ENCODE measurements around the gene SLC38A1.
A peak's percentile ranks its signal among the peaks of the same experiment; 100 is the strongest.
"Not testable (repeated sequence)": the region's sequence is repeated elsewhere in the genome, so short reads cannot be mapped to it uniquely, and the experiment has no call there.

The SLC38A1 gene

DNA sequence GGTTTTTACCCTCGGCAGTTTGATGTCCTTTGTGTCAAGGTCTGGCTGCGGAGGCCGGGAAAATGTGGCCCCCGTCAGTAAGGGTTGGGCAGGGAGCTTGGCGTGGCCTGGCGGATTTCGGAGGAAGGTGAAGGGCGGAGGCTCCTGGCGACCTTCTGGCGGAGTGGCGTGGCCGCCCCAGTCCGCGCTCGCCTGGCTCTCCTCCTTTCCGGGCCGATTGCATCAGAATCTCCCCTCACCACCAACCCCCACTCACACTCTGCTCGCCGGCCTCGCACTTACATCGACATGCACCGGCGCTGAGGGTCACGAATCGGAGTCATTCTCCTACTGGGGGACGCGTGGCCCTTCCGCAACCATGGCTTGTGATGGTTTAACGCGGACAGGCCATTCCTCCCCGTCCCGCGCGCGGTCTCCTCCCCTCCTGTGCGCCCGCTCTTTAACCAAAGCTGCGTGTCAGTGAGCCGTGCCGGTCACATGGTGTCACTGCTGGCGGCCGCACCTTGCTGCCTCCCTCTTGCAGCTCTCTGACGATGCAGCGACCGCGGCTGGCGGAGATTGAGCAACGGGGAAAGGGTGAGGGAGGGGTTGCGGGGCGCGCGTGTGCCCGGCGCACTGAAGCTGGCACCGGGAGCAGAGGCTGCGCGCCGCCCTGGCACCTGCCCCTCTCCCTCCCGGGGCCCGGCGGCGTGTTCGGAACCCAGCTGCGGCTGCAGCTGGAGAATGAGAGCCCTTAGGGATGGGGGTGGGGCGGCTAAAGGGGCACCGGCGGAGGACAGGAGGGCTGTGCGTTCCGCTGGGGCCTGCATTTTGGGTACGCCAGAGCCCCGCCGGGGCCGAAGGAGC lies at the start of gene SLC38A1:
Gene SLC38A1 (minus strand): TSS at position 461 of the 846 bp plus-strand sequence. CDS start 29,243 bp downstream, outside the sequence.
- no peak for FAIRE-seq

DNA sequence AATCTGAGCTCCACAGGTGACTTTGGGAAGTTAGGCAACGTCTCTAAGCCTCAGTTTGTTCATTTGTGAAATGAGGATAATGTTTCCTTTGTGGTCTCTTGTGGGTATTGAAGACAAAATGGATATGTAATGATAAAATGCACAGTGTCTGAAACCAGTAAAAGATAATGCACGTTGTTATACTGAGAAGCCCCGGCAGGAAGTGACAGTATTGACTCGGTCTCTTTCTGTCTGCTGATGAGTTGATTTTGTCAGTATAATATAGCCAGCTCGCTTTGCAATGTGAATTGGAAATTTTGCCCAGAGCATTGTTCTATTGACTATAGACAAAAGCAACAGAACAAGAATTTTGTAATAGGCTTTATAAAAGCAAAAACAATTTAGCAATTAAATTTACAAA lies 49.2 kb upstream of the SLC38A1 start:
- FAIRE-seq = no peak

DNA sequence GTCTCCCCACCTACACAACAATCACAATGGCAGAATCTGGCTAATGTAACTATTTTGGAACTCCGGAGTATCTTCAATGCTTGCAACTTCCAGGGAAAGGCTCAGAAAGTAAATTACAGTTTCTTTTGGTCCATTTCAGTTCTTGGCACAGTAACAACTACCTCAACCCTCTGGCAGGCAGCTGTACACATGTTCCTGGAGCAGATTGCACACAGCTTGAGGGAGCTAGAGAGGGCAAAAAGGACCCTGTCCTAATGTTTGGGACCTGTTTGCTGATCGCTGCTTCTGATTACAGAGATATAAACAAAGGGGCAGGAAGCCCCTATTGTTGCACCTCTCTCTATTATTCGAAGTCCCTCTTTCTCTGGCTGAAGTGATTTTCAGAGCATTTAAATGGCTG lies 35.2 kb upstream of the SLC38A1 start:
- no peak for FAIRE-seq

DNA sequence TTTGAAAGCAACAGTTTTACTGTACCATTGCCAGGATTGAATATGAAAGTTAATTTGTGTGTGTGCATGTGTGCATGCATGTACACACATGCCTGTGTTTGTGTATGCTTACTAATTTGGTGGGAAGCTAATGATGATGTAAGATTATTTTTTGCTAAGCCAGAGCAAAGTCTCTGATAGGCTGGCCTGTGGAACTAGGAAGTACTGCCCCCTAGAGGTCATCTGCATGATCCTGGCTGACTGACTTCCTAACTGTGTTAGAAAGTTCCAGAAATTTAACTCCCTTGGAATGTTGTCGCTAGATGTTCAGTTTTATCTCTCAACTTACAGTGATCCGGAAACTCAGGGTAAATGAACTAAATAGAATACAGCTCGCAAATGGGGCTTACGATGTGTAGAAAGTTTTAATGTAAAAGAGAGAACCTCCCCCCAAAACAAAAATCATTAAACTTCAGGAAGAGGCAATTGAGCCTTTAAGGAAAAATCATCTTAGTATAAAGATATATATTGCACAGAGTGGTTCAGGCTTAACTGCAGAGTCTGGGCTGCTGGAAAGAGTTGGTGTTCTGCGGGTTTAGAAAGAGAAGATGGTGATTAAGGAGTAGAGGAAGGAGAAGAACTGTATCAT lies 34.3 kb upstream of the SLC38A1 start:
- FAIRE-seq = no peak

DNA sequence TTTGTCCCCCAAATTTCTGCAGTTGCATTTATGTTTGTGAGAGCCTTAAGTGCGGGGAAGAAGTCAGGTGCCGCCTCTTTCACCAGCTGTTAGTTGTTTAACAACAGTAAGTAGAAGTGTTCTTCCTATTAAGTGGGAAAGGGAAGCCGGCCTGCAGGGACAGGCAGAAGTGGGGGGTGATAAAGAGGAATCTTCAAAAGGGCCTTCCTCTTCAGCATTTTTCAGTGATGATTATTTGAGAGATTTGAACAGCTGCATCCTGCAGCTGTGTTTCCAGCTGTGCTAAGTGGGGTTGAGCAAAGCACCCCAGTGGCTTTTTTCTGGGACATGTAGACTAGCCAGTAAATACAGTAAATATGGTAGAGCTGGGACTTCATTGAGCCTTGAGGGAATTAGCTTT lies 32.1 kb upstream of the SLC38A1 start:
- FAIRE-seq = no peak

DNA sequence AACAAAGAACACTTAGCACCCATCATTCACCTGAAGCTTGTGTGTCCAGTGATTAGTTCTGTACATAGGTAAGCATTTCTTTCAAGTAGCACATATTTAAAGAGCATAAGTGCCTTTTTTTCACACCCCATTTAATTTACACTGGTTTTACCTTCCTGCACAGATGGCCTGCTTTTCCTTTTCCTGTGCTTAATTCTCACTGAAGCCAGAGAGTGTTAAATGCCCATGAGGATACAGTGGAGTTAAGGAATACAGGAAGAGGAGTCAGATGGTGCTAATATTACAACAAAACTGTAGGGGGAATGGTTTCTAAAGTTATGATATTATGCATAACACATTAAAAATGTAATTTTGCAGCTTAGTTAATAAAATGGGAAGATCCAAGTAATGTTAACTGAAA lies 31.0 kb upstream of the SLC38A1 start:
- no peak for FAIRE-seq

DNA sequence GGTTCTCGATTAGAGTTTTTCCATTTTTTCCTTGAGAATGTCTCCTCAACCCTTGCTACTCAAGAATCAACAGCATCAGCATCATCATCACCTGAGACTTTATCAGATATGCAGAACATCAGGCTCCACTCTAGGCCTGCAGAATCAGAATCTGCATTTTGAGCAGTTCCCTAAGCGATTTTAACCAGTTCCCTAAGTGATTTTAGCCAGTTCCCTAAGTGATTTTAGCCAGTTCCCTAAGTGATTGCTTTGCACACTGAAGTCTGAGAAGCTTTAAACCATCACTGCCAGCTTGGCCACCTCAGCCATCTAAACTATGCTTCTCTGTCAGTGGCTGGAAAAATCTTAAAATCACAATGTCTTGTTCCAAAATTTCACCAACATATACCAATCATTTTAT lies 29.4 kb upstream of the SLC38A1 start:
- FAIRE-seq = no peak

DNA sequence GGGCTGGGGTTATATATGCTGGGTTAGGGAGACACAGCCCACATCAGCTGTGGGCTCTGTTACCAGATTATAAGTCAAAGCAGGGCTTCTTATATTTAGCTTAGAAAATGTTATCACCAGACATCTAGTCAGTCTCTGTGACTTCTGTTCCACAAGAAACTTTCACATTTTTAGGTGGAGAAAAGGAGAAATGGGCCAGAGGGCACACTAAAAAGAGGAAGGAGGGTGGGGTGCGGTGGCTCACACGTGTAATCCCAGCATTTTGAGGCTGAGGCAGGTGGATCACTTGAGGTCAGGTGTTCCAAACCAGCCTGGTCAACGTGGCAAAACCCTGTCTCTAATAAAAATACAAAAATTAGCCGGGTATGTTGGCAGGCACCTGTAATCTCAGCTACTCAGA lies 28.0 kb upstream of the SLC38A1 start:
- no peak for FAIRE-seq

DNA sequence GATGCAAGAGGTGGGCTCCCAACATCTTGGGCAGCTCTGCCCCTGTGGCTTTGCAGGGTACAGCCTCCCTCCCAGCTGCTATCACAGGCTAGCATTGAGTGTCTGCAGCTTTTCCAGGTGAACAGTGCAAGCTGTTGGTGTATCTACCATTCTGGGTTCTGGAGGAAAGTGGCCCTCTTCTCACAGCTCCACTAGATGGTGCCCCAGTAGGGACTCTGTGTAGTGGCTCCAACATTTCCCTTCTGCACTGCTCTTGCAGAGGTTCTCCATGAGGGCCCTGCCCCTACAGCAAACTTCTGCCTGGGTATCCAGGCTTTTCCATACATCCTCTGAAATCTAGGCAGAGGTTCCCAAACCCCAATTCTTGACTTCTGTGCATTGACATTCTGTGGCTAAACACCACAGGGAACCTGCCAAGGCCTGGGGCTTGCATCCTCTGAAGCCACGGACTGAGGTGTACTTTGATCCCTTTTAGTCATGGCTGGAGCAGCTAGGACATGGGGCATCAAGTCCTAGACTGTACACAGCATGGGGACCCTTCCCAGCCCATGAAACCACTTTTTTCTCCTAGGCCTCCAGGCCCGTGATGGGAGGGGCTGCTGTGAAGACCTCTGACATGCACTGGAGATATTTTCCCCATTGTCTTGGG lies 24.0 kb upstream of the SLC38A1 start:
- FAIRE-seq = no peak

DNA sequence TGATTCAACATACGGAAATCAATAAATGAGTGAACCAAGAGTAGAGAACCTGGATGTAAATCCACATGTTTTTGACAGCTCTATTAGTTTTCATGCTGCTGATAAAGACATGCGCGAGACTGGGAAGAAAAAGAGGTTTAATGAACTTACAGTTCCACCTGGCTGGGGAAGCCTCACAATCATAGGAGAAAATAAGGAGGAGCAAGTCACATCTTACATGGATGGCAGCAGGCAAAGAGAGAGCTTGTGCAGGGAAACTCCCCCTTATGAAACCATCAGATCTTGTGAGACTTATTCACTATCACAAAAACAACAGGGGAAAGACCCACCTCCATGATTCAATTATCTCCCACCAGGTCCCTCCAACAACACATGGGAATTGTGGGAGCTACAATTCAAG lies 23.1 kb upstream of the SLC38A1 start:
- FAIRE-seq = not testable (repeated sequence)

DNA sequence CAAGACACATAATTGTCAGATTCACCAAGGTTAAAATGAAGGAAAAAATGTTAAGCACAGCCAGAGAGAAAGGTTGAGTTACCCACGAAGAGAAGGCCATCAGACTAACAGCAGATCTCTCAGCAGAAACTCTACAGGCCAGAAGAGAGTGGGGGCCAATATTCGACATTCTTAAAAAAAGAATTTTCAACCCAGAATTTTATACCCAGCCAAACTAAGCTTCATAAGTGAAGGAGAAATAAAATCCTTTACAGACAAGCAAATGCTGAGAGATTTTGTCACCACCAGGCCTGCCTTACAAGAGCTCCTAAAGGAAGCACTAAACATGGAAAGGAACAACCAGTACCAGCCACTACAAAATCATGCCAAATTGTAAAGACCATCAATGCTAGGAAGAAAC lies 16.3 kb upstream of the SLC38A1 start:
- not testable (repeated sequence) for FAIRE-seq

DNA sequence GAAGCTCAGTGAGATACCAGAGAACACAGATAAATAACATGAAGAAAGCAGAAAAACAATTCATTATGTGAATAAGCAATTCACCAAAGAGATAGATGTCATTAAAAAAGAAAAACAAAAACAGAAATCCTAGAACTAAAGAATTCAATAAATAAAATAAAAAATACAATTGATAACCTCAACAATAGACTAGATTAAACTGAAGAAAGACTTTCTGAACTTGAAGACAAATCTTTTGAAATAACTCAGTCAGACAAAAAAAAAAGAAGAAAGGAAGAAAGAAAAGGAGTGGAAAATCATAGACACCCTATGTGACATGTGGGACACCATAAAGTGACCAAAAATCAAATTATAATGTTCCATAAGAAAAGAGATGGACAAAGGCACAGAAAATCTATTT lies 14.0 kb upstream of the SLC38A1 start:
- FAIRE-seq = peak; percentile 27

DNA sequence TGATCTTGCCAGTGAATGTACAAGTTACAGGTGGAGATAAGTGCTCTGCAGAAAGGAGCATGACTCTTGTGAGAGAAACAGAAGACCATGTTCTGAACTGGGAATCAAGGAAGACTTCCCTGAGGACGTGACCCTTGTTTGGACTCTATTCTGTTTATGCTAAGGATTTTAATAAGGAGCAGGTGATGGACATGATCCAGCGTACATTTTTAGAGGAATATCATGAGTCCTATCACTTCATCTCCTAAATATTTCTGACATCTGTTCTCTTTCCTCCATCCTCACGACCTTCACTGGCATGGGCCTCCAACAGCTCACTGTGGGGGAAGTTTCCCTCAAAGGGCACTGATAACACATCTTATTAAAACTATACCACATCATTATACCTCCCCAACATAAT lies 7.9 kb upstream of the SLC38A1 start:
- no peak for FAIRE-seq

DNA sequence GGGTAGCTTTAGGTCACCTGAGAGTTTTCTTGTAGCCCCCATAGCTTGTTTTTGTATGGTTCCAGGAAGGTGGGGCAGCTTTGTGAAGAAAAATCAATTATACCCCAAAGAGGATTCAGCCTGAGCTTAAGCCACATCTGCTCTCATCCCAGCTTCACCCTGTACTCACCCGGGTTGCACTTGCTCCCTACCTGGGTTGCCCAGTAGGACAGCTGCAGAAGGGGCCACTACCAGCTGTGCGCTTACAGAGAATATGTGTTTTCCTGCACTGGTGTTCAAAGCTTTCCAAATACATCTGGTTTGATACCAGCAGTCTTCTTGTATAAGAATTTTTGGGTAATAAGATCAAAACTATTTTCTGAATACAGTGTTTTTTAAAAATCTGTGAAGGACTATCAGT lies 3.0 kb upstream of the SLC38A1 start:
- FAIRE-seq = no peak

DNA sequence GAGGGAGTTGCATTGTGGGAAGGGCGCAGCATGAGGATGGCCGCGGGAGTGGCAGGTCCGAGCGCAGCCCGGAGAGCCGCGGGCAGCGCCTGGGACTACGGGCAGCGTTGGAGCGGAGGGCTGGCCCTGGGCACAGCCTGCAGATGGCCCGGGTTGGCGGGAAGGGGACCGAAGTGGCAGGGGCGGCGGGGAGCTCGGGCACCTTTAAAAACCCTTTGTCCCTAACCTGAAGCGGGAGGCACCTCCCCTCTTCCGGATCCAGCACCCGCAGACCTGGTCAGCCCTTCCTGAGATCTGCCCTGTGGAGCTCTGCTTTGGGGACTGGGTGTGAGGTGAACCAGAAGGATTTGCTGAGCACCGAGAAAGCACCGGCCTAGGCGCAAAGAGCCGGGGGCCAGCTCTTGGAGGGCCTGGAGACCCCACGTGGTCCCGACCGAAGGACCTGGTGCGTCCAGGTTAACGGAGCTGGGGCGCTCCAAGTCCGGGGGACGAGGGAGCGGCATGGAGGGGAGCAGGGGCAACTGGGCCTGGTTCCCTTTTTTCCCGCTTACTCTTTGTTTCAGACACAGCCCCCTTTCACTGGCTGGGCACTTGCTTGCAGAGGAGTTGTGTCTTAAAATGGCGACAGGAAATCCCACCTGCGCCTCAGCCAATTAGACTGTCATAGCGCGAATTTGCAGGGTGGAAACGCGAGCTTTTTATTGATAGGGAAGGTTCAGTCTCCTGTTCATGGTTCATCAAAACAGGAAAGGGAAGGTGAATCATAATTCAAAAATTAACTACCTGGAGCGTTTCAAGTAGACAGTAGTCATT lies 792 bp upstream of the SLC38A1 start:
- no peak for FAIRE-seq

DNA sequence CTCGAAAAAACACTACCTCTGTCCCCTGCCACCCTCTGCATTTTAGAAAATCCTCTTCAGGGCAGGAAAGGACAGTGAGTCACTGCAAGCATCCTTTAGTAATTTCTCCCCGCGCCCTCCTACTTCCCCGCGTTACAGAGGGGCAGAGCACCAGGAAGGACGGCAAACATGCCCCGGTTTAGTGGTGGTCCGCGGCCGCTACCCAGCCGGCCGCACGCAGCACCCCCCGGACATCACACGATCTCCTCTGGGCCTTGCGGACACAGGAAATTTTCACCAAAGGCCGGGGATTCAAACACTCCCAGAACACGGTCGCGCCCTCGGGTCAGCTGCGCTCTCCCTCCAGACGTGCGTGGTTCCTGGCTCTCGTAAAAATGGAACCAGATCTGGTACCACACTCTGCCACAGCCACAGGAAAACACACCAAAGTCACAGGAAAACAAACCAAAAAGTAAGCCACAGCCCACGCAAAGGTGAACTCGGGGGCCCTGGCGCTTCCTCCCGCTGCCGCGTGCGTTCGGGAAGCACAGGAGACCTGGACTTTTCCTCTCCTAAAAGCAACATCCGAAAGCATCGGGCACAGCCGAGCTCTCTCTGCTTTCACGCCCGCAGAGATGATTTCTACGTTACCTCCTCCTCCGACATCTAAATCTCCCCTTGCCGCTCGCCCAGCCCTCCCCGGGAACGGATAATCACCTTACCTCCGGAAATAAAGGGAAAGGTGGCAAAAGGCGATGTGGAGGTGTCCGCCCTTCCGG lies 839 bp downstream of the SLC38A1 start:
- FAIRE-seq = no peak

DNA sequence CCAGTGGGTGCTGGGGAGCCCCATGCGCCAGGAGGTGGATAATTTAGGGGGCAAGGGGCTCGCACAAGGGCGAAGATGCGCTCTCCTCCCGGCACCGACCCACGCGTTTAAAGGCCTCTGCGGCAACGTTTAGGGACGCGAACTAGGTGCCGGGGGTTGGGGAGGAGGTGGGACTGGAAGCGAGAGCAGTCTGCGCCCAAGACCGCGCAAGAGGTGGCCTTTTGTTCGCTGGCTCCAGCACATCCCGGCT lies 1.3 kb downstream of the SLC38A1 start:
- FAIRE-seq = no peak

DNA sequence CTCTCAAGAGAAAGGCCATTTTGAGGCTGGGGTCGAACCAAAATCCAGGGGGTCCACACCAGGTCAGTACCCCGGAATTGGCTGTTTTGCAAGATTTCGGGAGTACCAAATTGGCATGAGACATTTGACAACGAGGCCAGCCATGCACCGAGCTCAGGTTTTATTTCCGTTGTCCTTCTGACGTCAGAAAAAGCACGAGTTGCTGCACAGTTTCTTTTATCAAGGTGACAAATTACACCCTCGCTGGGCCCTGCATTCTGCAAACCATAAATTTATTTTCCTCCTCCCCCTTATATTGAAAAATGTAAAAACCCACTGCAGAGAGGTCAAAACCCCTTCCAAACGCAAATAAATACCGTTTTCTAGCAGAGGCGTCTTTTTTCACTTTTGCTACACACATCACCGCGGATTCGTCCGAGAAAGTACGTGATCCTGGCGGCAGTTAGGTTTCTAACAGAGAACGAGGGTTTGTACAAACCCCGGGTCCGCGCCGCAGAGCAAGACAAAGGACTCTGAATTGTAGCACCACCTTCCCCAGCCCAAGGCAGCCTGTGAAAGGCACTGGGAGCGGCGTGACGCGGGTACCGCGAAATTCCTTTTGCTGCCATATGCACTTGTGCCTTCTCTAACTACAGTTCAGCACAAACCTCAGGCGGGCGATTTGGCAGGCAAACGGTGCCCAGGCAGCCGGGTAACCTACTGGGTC lies 1.8 kb downstream of the SLC38A1 start:
- no peak for FAIRE-seq

DNA sequence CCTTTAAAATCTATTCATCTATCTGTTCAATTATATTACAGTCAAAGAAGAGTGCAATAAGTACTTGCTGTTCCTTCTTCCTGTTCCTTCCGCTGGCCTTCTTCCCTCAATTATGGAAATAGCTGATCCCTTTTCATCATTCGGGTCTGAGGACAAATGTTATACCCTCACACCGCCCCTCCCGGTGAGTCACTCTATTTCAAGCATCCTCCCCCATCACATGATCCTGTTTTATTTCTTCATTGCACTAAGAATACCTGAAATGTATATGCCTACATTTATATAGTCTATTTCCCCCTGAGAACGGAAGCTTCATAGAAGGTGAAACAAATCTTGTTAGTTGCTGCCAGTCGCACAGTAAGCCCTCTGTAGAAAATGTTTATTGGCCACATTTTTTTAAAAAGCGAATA lies 2.5 kb downstream of the SLC38A1 start:
- FAIRE-seq = no peak

DNA sequence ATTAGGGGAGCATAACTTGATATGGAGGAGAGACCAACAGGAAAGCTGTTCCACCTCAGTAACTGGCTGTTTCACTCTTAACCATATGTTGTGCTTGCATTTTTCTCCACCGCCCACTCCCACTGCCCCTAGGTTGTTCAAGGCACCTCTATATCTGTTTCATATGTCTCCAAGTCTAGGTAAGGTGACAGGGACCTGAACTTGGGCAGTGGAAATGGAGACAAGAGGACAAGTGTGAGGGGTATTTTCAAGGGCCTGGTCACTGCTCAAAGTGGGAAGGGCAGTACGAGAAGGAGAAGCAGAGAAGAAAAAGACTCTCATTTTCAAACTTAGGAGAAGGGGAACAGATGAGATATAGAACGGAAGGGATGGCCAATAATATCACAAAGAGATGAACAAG lies 3.1 kb downstream of the SLC38A1 start:
- no peak for FAIRE-seq

DNA sequence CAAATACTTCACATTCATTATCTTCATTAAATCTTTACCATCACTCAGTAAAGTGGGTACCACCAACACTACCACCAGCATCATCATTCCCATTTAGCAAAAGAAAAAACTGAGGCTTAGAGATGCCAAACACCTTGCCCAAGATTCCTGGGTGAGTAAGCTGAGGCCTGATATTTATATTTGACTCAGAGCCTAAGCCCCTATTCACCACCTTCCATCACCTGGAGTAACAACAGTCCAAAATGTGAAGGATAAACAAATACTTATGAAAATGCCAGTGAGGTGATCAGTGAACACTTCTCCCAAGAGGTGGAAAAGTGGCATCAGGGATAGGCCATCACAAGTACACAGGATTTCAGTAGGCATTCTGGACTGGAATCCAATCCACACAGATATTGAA lies 3.7 kb downstream of the SLC38A1 start:
- FAIRE-seq = no peak

DNA sequence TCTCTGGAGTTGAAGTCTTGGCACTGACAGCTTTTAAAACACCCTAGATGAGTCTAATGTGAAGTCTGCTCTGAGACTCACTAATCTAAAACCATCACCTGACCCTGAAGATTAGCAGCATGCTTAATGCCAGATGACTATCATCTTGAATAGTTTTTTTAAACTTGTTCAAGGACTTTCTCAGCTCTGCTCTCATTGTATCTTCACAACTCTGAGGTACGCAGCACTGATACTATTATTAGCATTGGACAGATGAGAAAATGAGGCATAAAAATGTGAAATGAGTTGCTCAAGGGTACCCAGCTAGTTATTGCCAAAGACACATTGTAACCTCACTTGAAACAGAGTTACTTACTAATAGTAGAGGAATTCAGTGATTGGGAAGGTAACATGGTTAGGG lies 4.8 kb downstream of the SLC38A1 start:
- FAIRE-seq = no peak
